ENCODE results near the gene BTNL9.
A peak's percentile ranks its signal among the peaks of the same experiment; 100 is the strongest.

DNA sequence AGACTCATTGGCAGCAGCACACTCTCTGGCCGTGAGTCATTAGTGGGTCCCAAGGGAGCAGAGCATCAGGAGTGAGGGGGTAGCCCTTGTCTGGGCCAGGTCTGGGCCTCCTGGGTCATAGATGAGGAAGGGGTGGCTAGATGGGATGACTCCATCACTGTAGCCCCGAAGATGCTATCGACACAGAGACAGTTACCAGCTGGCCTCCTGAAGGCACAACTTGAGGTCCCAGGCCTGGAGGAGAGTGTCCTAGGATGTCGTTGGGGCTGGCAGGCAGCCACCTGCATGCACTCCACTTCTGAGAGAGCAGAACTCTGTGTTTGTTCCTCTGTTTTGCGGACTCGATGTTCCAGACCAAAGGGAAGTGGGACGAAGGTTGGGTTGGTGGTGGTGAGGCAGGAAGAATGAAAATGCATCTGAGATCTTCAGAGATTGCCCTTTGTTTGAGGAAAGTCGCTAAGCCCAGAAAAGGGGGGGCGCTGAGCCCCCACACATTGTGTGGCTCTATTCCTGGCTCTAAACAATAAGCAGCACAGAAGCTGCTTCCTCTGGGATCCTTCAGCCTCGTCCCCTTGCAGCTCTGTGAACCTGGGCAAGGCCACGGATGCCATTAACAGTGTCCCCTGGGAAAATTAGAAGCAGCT, 4.7 kb downstream of the BTNL9 start:
- TF ChIP-seq, protein P1, sequence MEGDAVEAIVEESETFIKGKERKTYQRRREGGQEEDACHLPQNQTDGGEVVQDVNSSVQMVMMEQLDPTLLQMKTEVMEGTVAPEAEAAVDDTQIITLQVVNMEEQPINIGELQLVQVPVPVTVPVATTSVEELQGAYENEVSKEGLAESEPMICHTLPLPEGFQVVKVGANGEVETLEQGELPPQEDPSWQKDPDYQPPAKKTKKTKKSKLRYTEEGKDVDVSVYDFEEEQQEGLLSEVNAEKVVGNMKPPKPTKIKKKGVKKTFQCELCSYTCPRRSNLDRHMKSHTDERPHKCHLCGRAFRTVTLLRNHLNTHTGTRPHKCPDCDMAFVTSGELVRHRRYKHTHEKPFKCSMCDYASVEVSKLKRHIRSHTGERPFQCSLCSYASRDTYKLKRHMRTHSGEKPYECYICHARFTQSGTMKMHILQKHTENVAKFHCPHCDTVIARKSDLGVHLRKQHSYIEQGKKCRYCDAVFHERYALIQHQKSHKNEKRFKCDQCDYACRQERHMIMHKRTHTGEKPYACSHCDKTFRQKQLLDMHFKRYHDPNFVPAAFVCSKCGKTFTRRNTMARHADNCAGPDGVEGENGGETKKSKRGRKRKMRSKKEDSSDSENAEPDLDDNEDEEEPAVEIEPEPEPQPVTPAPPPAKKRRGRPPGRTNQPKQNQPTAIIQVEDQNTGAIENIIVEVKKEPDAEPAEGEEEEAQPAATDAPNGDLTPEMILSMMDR (IDR thresholded peaks at IDR 0.05) = no peak
- TF ChIP-seq POLR2A (IDR thresholded peaks at IDR 0.05) = peak in 1 of 2 donors; percentile 18

Measured in heart left ventricle (tissue), 13 donors.